Measurements from ENCODE around the gene COPB2.

Gene COPB2

DNA sequence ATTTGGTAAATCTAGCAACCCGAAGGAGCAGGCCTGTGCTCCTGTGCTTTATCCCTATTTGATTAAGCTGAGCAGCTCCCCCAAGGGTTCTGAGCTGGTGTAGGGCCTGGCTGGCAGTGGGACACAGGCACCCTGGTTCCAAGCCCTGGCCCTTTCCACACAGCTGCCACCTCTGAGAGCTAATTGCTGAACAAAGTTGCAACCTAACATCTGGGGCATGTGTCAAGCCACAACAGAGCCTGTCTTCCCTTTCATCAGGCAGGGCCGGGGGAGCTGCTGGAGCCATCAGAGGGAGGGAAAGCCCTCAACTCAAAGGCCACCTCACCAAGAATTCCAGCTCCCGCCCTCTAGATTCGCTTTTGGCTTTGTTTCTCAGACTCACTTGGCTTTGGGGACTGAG, 62.7 kb downstream of the COPB2 start:
- no peak overlapping the region for H2AFZ ChIP-seq (ENCODE audit: low read length)
- H3K36me3 ChIP-seq (replicated peaks in 1 of 2; ENCODE audit: control insufficient read depth in 2 of 2, insufficient read depth in 2 of 2, low read length in 2 of 2): no peaks in the 10 kb centered on the region
- no peaks in the 10 kb centered on the region for H3K9me3 ChIP-seq (replicated peaks in 1 of 2; ENCODE audit: control insufficient read depth in 2 of 2, insufficient read depth in 1 of 2, low read depth in 1 of 2, low read length in 2 of 2)
- H3K18ac ChIP-seq (ENCODE audit: low read length): no peak overlapping the region
- no peak overlapping the region for H3K4me3 ChIP-seq (ENCODE audit: low read length in 2 of 2)
- no peak overlapping the region for H4K91ac ChIP-seq (ENCODE audit: low read depth, low read length, poor library complexity)
- H3K4me2 ChIP-seq (ENCODE audit: insufficient read depth, low read length, poor library complexity, severe bottlenecking): no peak overlapping the region
- H2BK5ac ChIP-seq (ENCODE audit: low read length): no peak overlapping the region
- no peak overlapping the region for H4K8ac ChIP-seq (ENCODE audit: low read depth, low read length)
- H3K9ac ChIP-seq (ENCODE audit: low read depth, low read length, poor library complexity): no peak overlapping the region
- no peak overlapping the region for H2BK12ac ChIP-seq (ENCODE audit: low read length)
- H3K27me3 ChIP-seq (ENCODE audit: control insufficient read depth in 3 of 3, insufficient read depth in 3 of 3, low read depth in 1 of 3, low read length in 3 of 3): peaks cover 0 to 57% (median 9%) of the 10 kb centered on the region in 3 experiments
- no CpG with 5 or more reads among the region's 4 CpGs for WGBS, 2 donors (ENCODE audit: extremely low coverage in 2 of 2, insufficient read length in 2 of 2, insufficient replicate concordance in 1 of 2)
- H2BK120ac ChIP-seq (ENCODE audit: low read depth, low read length): no peak overlapping the region
- H3K4me1 ChIP-seq (ENCODE audit: control insufficient read depth in 2 of 2, insufficient read depth in 1 of 2, low read depth in 1 of 2, low read length in 2 of 2): peaks cover 0 to 2% of the 10 kb centered on the region in 2 donors
- no peak overlapping the region for H3K23ac ChIP-seq (ENCODE audit: low read depth, low read length, poor library complexity)
- H2AK5ac ChIP-seq (ENCODE audit: low read depth, low read length): no peak overlapping the region
- H3K4ac ChIP-seq (ENCODE audit: low read length): no peak overlapping the region
- no peak for DNase-seq (ENCODE audit: low spot score)
- no peak overlapping the region for H3K27ac ChIP-seq (replicated peaks; ENCODE audit: low read length)
- H3K79me1 ChIP-seq (ENCODE audit: low read depth, low read length): no peaks in the 10 kb centered on the region
- no peak overlapping the region for H3K14ac ChIP-seq (ENCODE audit: low read length)
- H2BK15ac ChIP-seq (ENCODE audit: low read length): no peak overlapping the region

DNA sequence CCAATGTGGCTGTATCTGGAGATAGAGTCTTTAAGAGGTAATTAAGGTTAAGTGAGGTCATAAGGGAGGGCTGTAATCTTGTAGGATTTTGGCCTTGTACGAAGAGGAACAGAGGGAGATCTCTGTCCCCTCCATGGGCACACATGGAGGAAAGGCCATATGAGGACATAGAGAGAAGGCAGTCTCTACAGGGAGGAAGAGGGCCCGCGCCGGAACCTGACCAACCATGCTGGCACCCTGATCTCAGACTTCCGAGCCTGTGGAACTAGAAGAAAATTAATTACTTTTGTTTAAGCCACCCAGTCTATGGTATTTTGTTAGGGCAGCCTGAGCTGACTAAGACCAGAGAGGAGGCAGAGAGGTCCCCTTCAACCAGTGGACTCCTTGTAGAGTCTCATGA, 63.3 kb downstream of the COPB2 start:
- Histone ChIP-seq H3K4me2 (ENCODE audit: insufficient read depth, low read length, poor library complexity, severe bottlenecking) (no peak overlapping the region), H3K27me3 (ENCODE audit: control insufficient read depth in 3 of 3, insufficient read depth in 3 of 3, low read depth in 1 of 3, low read length in 3 of 3) (peaks cover 0 to 63% (median 9%) of the 10 kb centered on the region in 3 experiments), H2BK5ac (ENCODE audit: low read length) (no peak overlapping the region), H3K4ac (ENCODE audit: low read length) (no peak overlapping the region), H2BK15ac (ENCODE audit: low read length) (no peak overlapping the region), H2AK5ac (ENCODE audit: low read depth, low read length) (no peak overlapping the region), H3K4me3 (ENCODE audit: low read length in 2 of 2) (no peak overlapping the region), H3K4me1 (ENCODE audit: control insufficient read depth in 2 of 2, insufficient read depth in 1 of 2, low read depth in 1 of 2, low read length in 2 of 2) (peaks cover 0 to 2% of the 10 kb centered on the region in 2 donors), H2BK12ac (ENCODE audit: low read length) (no peak overlapping the region), H3K18ac (ENCODE audit: low read length) (no peak overlapping the region), H2BK120ac (ENCODE audit: low read depth, low read length) (no peak overlapping the region), H3K14ac (ENCODE audit: low read length) (no peak overlapping the region), H3K23ac (ENCODE audit: low read depth, low read length, poor library complexity) (no peak overlapping the region), H3K36me3 (replicated peaks in 1 of 2; ENCODE audit: control insufficient read depth in 2 of 2, insufficient read depth in 2 of 2, low read length in 2 of 2) (no peaks in the 10 kb centered on the region), H3K79me1 (ENCODE audit: low read depth, low read length) (no peaks in the 10 kb centered on the region), H2AFZ (ENCODE audit: low read length) (no peak overlapping the region), H4K8ac (ENCODE audit: low read depth, low read length) (no peak overlapping the region), H3K27ac (replicated peaks; ENCODE audit: low read length) (no peak overlapping the region), H3K9ac (ENCODE audit: low read depth, low read length, poor library complexity) (no peak overlapping the region), H3K9me3 (replicated peaks in 1 of 2; ENCODE audit: control insufficient read depth in 2 of 2, insufficient read depth in 1 of 2, low read depth in 1 of 2, low read length in 2 of 2) (no peaks in the 10 kb centered on the region), H4K91ac (ENCODE audit: low read depth, low read length, poor library complexity) (no peak overlapping the region)
- no peak for DNase-seq (ENCODE audit: low spot score)
- WGBS, 2 donors (ENCODE audit: extremely low coverage in 2 of 2, insufficient read length in 2 of 2, insufficient replicate concordance in 1 of 2): no CpG with 5 or more reads among the region's 5 CpGs

GRCh38 chr3:139325551-139325950, 63.9 kb downstream of the COPB2 start:
- Histone ChIP-seq H3K36me3 (replicated peaks in 1 of 2; ENCODE audit: control insufficient read depth in 2 of 2, insufficient read depth in 2 of 2, low read length in 2 of 2) (no peaks in the 10 kb centered on the region), H3K4ac (ENCODE audit: low read length) (no peak overlapping the region), H3K4me2 (ENCODE audit: insufficient read depth, low read length, poor library complexity, severe bottlenecking) (no peak overlapping the region), H3K14ac (ENCODE audit: low read length) (peak overlapping the region; percentile 40), H3K79me1 (ENCODE audit: low read depth, low read length) (no peaks in the 10 kb centered on the region), H3K4me1 (ENCODE audit: control insufficient read depth in 2 of 2, insufficient read depth in 1 of 2, low read depth in 1 of 2, low read length in 2 of 2) (peaks cover 0 to 2% of the 10 kb centered on the region in 2 donors), H3K23ac (ENCODE audit: low read depth, low read length, poor library complexity) (no peak overlapping the region), H4K91ac (ENCODE audit: low read depth, low read length, poor library complexity) (no peak overlapping the region), H2BK12ac (ENCODE audit: low read length) (no peak overlapping the region), H2AK5ac (ENCODE audit: low read depth, low read length) (no peak overlapping the region), H3K18ac (ENCODE audit: low read length) (peak overlapping the region; percentile 44), H4K8ac (ENCODE audit: low read depth, low read length) (no peak overlapping the region), H3K4me3 (ENCODE audit: low read length in 2 of 2) (no peak overlapping the region), H3K9me3 (replicated peaks in 1 of 2; ENCODE audit: control insufficient read depth in 2 of 2, insufficient read depth in 1 of 2, low read depth in 1 of 2, low read length in 2 of 2) (no peaks in the 10 kb centered on the region), H2BK5ac (ENCODE audit: low read length) (no peak overlapping the region), H3K27ac (replicated peaks; ENCODE audit: low read length) (no peak overlapping the region), H3K9ac (ENCODE audit: low read depth, low read length, poor library complexity) (no peak overlapping the region), H2BK120ac (ENCODE audit: low read depth, low read length) (no peak overlapping the region), H2AFZ (ENCODE audit: low read length) (no peak overlapping the region), H3K27me3 (ENCODE audit: control insufficient read depth in 3 of 3, insufficient read depth in 3 of 3, low read depth in 1 of 3, low read length in 3 of 3) (peaks cover 0 to 63% (median 9%) of the 10 kb centered on the region in 3 experiments), H2BK15ac (ENCODE audit: low read length) (no peak overlapping the region)
- no CpG with 5 or more reads among the region's 3 CpGs for WGBS, 2 donors (ENCODE audit: extremely low coverage in 2 of 2, insufficient read length in 2 of 2, insufficient replicate concordance in 1 of 2)
- no peak for DNase-seq (ENCODE audit: low spot score)

GRCh38 chr3:139324456-139324855, 65.0 kb downstream of the COPB2 start:
- peaks cover 0 to 2% of the 10 kb centered on the region in 2 donors for H3K4me1 ChIP-seq (ENCODE audit: control insufficient read depth in 2 of 2, insufficient read depth in 1 of 2, low read depth in 1 of 2, low read length in 2 of 2)

More at GRCh38 chr3:139324456-139324855, 65.0 kb downstream of the COPB2 start:
- H3K14ac ChIP-seq (ENCODE audit: low read length): no peak overlapping the region
- H3K4me3 ChIP-seq (ENCODE audit: low read length in 2 of 2): no peak overlapping the region
- no peak for DNase-seq (ENCODE audit: low spot score)
- whole genome bisulfite sequencing, 2 donors (ENCODE audit: extremely low coverage in 2 of 2, insufficient read length in 2 of 2, insufficient replicate concordance in 1 of 2): no CpG with 5 or more reads among the region's 5 CpGs
- no peak overlapping the region for H3K4me2 ChIP-seq (ENCODE audit: insufficient read depth, low read length, poor library complexity, severe bottlenecking)
- no peak overlapping the region for H3K4ac ChIP-seq (ENCODE audit: low read length)
- H2BK15ac ChIP-seq (ENCODE audit: low read length): no peak overlapping the region
- no peak overlapping the region for H2BK12ac ChIP-seq (ENCODE audit: low read length)
- H4K8ac ChIP-seq (ENCODE audit: low read depth, low read length): no peak overlapping the region
- no peaks in the 10 kb centered on the region for H3K9me3 ChIP-seq (replicated peaks in 1 of 2; ENCODE audit: control insufficient read depth in 2 of 2, insufficient read depth in 1 of 2, low read depth in 1 of 2, low read length in 2 of 2)
- H3K27me3 ChIP-seq (ENCODE audit: control insufficient read depth in 3 of 3, insufficient read depth in 3 of 3, low read depth in 1 of 3, low read length in 3 of 3): peaks cover 0 to 58% (median 5%) of the 10 kb centered on the region in 3 experiments
- no peak overlapping the region for H3K23ac ChIP-seq (ENCODE audit: low read depth, low read length, poor library complexity)
- H2AK5ac ChIP-seq (ENCODE audit: low read depth, low read length): no peak overlapping the region
- no peak overlapping the region for H2BK120ac ChIP-seq (ENCODE audit: low read depth, low read length)
- no peak overlapping the region for H3K18ac ChIP-seq (ENCODE audit: low read length)
- no peaks in the 10 kb centered on the region for H3K36me3 ChIP-seq (replicated peaks in 1 of 2; ENCODE audit: control insufficient read depth in 2 of 2, insufficient read depth in 2 of 2, low read length in 2 of 2)
- no peak overlapping the region for H2BK5ac ChIP-seq (ENCODE audit: low read length)
- no peak overlapping the region for H4K91ac ChIP-seq (ENCODE audit: low read depth, low read length, poor library complexity)
- no peak overlapping the region for H2AFZ ChIP-seq (ENCODE audit: low read length)
- no peak overlapping the region for H3K27ac ChIP-seq (replicated peaks; ENCODE audit: low read length)
- no peaks in the 10 kb centered on the region for H3K79me1 ChIP-seq (ENCODE audit: low read depth, low read length)
- no peak overlapping the region for H3K9ac ChIP-seq (ENCODE audit: low read depth, low read length, poor library complexity)

Data from neuronal stem cell (in vitro differentiated cells).